A172 (cell line): ENCODE results near the gene BMP7. TPM values are rescaled to one million over a fixed set of nuclear protein-coding genes. Genes with fewer than 3 reads are reported as not detected.

Experiments
- DNase-seq: peaks from one replicate; pipeline ENCODE4 v3.0.0-alpha.2; 2015; ENCODE audit warnings: low spot score
- total RNA-seq: library from RNA; depleted of rRNA; stranded (reverse); fragments of >200 nt; shearing (Covaris generic); gene quantifications from 2 replicates; pipeline ENCODE4 v1.2.3, GENCODE V29; 2014; rRNA removed

The BMP7 gene
- 7.8 and 10.2 TPM in 2 replicates for total RNA-seq

DNA sequence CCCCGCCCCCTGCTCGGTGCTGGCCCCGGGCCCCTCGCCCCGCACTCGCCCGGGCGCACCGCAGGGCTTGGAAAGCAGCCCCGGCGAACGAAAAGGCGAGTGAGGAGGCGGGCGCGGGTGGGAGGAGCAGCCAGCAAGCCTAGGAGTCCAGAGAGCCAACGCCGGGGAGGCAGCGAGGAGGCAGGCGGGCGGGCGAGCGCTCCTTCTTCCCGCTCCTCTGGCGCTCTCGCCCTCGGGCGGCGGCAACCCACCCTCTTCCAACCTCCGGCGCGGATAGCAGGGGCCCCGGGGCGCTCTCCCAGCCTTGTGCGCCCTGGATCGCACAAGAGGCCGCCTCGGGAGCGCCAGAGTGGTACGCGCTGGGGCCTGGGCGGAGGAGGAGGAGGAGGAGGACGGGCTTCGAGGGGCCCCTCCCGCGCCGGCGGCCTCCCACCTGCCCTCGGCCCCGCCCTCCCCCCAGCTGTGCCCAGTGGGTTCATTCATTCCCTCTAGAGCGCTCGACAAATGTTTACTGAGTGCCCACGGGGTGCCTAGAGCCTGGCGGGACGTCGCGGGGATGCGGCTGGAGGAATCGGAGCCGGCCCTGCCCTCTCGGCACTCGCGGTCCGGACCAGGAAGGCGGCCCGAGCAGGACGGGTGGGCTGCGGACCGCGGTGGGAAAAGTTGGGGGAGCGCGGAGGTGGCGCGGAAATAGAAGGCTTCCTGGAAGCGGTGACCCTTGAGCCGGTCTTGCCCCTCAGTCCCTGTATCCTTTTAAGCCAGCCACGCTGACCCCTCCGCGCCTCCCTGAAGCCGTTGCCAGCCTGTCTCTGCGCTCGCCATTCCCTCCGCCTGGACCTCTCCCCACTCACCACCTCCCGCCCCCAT is at the start of gene BMP7:
Gene BMP7, minus strand, starts transcription at position 351 of the 867 bp plus-strand sequence. CDS start 519 bp downstream, outside the sequence.
- peak; percentile 38 for DNase-seq

DNA sequence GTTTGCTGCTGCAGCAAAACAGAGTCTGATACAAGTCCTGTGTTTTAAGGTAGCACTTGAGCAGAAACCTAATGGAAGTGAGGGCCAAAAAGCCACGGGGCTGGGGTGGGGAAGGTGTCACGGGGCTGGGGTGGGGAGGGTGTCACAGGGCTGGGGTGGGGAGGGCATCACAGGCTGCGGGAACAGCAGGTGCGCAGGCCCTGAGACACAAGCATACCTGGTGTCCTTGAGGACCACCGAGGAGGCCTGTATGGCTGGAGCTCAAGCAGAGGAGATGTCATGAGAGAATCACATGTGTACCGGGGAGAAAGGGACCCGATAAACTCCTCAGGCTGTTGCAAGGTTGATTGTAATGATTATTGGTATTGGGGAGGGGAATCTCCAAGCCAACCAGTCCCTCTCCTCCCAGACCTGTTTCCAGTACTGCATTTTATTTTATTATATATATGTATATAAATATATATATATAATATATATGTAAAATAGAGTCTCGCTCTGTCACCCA is 49.6 kb upstream of the BMP7 start:
- DNase-seq, result no peak

DNA sequence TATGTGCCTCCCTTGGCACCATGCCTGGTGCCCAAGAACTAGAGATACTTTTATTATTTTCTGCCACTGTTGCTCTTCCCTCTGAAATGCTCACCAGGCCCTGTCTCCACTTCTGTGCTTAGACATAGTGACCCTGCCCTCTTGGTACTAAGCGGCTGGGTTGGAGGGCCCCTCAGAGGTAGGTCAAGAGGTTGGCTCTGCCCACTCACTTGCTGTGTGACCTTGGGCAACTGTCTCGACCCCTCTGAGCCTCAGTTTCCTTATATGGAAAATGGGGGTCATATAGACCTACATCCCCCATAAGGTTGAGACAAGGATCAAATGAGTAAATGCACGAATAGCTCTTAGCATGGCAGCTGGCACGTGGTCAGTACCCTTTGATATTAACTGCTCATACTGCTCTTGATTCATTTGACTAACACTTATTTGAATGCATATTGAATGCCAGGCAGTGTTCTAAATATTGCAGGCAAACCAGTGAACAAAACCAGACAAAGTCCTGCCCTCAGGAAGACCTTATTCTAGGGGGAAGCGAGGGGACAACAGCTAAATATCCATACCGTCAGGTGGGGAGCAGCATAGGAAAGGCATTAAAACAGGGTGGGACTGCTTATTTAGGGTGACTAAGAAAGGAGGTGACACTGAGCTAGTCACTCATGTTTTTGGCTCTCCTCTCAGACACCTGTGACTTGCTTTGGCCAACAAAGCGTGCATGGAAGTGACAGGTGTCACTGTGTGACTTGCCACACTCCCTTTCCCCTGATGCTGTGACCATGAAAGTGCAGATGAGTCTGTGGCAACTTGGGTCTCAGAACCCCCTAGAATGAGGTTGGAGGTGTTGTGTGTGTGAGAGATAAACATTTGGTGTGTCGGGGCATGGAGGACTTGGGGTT is 48.9 kb upstream of the BMP7 start:
- no peak for DNase-seq

DNA sequence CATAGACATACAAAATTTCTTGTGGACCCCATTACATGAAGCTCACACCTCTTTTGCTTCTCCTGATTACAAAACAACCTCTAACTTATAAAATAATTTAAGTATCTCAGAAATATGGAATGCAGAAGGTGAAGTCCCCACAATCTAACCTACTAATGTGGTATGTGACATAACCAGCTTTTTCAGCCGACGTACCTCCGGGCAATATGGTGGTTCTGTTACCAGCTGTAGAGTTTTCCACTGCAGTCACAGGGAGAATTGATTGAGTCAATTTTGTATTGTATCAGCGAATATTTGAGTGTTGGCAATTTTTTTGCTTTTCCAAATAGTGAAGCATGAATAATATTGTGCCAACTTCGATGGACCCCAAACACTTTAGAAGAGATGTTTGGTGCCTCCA is 47.5 kb upstream of the BMP7 start:
- DNase-seq, result no peak

DNA sequence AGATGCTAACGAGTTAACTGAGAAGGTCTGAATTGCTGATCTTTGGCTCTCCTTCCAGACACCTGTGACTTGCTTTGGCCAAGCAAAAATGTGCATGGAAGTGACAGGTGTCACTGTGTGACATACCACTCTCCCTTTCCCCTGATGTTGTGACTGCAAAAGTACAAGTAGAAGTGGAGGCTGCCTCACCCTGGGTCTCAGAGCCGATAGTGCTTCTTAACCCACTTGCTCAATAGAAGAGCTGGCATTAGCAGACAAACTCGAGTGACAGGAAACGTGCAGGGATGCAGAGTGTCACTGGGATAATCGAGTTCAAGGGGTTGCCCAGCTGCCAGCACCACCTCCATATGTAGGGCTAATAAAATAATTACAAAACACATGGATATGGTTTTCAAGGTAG is 46.8 kb upstream of the BMP7 start:
- DNase-seq, result no peak

DNA sequence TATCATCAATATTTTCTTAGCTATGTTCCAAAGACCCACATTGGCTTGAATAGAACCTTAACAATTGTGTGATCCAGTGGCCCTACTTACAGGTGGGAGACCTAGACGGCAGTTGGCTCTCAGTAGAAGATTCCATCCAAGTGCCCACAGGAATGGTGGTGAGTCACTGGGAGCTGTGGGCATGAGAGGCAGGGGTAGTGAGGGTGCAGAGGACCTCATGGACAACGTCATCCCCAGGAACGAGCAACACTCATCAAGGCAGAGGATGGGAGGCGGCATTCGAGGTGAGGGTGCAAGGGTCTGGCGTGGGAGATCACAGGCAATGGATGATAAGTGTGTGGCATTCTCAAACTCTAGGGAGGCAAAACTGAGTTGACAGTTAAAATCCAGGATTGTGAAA is 45.7 kb upstream of the BMP7 start:
- DNase-seq, result no peak

DNA sequence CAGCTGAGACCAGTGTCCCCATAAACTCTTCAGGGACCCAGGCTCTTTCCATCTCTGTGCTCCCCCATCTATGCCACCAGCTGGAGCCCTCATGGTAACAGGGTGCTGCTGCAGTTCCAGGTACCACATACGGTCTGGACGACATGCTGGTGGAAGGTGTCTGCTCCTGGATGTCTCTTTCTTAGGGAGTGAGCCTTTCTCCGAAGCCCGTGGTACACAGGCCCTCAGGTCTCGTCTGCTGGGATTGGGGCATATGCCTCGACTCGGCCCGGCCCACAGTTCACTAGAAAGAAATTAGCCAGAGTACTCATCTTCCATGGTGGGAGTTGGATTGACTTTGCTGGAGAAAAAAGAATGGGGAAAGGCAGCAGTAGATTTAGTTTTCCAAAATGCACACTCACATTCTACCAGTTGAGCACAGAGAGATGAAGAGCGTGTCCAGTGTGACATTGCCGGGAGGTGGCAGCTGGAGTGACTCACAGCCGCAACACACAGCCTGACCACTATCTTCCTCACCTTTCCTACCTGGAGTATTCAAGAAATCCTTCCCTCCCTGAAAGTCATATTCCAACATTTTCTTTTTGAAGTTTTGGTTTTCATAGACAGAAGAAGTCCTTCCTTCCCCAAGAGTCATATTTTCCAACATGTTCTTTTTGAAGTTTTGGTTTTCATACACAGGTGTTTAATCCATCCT is 44.5 kb upstream of the BMP7 start:
- no peak for DNase-seq

DNA sequence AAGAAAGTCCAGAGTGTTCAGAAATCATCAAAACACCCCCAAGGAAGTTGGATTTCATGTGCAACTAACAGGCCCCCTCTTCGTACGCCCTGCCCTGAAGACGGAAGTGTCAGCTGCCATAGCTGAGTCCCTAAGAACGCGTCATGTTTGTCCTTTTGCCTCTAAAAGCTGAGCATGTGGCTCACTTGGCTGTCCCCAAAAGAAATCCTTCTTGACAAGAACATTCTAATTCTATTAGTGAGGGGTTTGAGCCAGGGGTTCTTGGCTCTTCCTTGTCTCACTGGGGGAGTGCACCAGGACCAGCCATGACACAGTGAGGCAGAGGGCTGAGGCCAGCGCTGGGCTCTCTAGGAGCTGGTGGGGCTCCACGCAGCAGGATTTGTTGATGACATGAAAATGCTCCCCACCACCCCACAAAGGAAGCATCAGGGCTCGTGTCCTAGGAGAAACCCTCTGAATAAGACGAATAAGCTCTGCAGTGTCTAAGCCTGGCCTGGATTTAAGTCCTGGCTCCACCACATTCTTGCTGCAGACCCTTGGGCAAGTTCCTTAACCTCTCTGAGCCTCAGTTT is 43.2 kb upstream of the BMP7 start:
- DNase-seq, result no peak

DNA sequence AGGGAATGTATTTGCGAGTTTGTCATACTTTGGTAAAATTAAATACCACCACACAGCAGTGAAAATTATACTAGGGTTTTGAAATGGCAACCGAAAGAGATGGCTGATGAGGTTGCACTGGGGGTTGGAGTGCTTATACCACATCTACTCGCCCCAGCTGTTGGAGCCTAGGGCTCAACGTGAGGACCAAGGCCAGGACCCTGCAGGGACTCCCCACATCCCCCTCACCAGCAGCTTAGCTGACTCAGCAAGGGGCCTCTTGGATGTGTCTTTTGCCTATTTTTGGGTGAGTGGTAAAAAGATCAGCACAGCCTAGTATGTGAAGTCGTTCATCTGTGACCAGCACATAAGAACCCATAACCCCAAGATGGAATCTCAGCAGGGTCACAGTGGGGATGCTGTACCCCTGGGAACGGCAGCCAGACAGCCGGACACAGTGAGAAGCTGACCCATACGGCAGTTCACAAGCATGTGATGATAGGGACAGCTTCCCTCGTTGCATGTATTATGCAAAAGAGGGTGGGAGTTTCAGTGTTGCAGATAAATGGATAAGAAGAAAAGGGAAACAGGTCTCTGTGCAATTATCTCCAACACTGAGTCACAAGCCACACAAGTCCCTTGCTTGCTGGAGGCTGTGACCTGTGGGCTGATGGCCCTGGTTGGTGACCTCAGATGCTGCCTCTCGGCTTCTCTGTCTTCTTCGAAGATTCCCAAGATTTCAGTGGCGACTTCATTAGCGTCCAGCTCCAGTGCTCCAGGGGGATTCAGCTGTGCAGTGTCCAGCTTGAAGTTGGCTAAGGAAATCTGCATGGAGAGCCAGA is 42.2 kb upstream of the BMP7 start:
- no peak for DNase-seq

DNA sequence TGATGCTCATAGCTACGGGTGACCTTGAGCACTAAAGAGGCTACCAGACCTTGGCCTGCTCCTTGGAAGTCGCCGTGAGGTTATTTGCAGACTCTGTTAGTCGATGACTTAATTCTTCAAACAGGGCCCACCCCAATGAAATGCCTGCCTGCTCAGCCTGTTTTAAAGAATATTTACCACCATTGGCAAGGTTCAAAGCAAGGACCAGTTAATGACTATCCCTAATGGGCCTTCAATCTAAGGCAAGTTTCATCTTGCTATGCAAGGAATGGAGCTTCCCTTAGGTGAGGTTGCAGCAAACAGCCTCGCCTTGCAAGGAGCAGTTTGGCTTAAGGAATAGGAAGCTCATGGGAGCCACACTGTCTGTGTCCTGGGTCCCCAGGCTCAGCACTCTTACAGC is 40.3 kb upstream of the BMP7 start:
- no peak for DNase-seq

DNA sequence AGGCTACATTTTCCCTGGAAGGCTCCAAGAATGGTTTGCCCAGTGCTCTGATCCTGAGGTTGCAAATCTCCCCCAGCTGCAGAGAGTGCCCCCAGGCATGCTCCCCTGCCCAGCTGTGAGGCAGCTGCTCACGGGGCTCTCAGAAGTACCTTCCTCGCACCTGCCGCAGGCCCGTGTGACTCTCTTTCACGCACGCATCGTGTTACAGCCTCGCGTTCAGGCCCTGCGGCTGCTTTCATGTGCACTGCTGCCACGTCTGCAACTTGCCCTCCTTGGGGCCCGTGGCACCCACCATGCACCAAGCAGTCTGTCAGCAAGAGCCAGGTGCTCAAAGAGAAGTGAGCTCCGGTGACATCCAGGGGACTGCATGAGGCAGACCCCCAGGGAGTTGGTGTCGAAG is 34.6 kb upstream of the BMP7 start:
- DNase-seq, result no peak

DNA sequence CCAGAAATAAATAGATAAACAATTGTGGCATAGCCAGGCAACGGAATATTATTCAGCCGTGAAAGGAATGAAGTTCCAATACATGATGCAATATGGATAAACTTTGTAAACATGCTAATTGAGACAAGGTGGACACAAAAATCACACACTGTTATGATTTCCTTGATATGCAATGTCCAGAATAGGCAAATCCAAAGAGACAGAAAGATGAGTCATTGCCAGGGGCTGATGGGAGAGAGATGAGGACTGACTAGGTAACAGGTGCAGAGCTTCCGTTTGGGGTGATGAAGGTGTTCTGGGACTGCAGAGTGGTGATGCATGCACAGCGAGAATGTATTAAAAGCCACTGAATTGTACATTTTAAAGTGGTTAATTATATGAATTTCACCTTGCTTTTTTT is 32.0 kb upstream of the BMP7 start:
- DNase-seq, result no peak

DNA sequence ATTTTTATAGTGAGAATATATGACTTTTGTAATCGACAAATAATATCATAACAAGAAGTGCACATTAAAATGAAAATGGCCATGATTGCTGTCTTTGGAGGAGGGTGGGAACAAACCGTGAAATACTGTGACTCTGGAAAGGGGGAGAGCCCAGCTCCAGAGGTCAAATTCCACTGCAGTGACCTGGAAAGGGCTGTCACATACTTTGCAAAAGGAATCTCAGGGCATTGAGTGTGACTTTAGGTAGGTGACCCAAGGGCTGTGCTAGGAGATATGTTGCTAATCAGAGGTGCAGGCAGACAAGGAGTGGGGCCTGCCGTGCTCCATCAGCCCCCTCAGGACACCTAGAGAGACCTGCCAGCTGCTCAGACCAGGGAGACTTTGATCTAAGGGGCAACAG is 28.1 kb upstream of the BMP7 start:
- DNase-seq, result no peak

DNA sequence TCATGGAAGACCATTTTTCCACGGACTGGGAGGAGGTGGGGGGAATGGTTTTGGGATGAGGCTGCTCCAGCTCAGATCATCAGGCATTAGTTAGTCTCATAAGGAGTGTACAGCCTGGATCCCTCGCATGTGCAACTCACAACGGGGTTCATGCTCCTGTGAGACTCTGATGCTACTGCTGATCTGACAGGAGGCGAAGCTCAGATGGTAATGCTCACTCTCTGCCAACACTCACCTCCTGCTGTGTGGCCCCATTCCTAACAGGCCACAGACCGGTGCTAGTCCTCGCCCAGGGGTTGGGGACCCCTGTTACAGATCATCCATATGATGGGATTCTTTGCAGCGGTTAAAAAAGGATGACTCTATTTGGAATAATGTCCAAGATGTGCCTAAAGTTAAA is 27.6 kb upstream of the BMP7 start:
- no peak for DNase-seq

DNA sequence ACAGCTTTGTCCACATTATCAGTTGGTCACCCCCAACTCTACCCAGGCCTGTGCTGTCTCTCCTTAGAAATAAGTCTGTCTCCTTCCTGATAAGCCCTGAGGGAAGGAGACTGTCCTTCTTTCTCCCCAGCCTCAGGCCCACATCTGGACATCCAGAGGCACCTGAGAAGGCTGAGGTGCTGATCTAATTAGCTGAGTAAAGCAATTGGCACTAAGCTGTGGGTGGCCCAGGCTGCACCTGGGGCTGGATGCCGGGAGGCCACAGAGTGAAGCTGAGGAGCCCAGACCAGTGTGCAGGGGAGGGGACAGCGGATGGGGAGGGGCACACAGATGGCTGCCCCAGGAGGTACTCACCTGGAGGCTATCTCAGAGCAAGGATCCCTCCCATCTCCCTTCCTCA is 26.2 kb upstream of the BMP7 start:
- no peak for DNase-seq

DNA sequence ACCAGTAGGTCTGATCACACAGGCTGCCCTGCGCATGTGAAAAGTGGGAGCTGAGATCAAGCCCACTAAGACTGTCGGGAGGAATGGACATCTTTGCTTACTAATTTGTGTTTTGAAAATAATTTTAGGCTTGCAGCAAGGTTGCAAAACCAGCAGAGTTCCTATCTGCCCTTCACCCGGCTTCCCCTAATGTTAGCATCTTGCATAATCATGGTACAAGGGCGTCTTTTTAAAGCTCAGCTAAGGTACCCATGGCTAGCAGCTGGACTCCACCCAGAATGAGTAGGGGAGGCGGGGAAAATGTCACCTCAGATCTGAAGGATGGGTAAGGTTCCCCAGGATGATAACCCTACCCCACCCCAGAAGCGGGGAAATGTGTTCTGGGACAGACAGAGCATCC is 25.3 kb upstream of the BMP7 start:
- DNase-seq, result no peak

DNA sequence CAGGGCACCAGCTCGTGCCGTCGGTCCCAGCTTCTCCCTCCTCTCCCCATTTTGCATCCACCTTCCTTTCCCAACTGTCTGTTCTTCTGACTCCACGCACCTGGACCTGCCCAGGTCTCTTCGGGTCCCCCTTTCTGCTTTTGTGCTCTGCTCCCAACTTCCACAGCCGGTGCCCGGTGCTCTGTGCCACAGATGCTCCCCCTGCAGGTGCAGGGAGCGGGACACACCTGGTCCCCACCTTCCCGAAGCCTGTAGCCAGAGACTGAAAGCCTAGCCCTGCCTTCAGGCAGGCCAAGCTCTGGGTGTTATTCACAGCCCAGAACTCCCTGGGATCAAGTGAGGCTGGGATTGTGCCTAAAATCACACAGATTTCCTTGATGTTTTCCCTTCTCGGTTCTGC is 24.6 kb upstream of the BMP7 start:
- no peak for DNase-seq

DNA sequence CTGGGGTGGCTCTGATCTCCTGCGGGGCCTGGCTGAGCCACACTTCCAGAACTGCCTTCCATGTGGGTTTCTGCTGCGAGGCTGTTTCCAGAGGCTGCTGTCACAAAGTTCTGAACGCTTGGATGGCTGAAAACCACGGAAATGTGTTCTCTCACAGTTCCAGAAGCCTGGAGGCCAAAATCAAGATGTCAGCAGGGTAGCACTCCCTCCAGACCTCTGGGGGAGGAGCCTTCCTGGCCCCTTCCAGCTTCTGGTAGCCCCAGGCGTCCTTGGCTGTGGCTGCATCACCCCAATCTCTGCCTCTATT is 23.7 kb upstream of the BMP7 start:
- DNase-seq, result no peak

DNA sequence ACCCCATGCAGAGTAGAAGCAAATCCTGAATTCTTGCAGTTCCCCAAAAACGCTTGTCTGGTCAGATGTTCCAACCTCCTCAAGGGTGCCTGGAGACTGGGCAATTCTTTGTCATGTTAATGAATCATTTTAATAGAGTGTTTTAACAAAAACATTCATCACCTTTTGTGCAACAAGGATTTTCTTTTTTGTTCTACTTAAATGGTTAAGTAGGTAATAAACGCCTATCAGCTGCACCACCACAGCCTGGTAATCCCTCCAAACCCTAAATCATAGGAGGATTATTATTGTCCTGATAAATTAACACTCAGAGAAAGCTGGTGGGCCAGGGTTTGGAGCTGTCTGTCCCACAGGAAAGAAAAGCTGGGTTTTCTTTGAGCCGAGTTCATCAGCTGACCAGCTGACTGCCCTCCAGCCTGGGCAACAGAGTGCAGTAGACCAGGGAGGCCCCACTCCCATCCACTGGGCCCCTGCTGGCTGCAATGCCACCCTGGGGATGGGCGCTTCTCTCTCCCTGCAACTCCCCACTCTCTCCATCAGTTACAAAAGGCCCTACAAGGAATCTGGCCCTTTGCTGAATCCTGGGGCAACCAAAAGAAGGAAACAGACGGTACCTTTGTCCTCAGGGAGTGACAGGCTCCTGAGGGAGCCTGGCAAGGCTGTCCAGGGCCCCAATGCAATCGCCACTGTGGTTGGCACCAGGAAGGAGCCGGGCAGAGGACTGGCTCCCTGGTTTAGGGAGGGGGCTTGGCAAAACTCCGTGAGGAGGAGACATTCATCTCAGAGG is 23.1 kb upstream of the BMP7 start:
- no peak for DNase-seq

DNA sequence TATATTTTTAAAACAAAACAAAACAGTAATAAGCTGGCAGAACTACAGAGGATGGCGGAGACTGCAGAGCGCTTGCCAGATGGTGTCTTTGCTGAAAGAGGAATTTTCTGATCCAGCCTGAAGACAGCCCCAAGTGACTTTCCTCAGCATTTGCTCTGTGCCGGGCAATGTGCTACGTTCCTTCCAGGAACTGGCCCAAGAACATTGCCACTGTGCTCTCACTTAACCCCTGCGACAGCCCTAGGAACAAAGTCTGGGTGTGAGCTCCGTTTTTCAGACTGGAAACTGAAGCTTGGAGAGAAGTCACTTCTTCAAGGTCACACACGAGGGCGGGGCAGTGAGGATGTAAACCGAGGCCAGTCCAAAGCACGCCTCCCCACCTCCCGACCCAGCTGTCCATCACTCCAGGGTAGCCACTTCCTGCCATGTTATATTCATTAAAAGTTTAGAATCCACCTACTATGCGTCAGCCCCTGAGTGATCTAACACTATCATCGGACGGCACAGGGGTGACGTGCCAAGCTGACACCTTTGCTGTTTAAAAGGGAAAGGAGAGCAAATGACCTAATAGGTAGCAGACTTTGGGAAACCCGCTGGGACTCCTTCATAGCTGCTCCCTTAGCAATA is 22.3 kb upstream of the BMP7 start:
- DNase-seq, result peak; percentile 44
